ENCODE results near the gene SMG6. TPM values are rescaled to one million over a fixed set of nuclear protein-coding genes. Genes with fewer than 3 reads are reported as not detected.

Gene SMG6
- total RNA-seq, 1 experiment from 2014 or later: 28.6 TPM

- Histone ChIP-seq H3K4me1 (ENCODE audit: insufficient read depth, low read length) (peaks cover 5% of the 10 kb centered on the region; the same call in 1 of the 2 replicates), H3K23me2 (ENCODE audit: insufficient read length, low read depth, low read length, poor library complexity, severe bottlenecking) (peaks cover 3% of the 10 kb centered on the region), H3K9ac (ENCODE audit: extremely low read depth, insufficient read length, low read length) (no peak overlapping the region), H2BK5ac (ENCODE audit: insufficient read length, low read length) (no peak overlapping the region), H4K8ac (replicated peaks; ENCODE audit: insufficient read length, low read depth, low read length) (no peak overlapping the region), H2AK5ac (ENCODE audit: insufficient read length, low read length) (no peak overlapping the region), H2BK20ac (ENCODE audit: low read depth, low read length, poor library complexity, severe bottlenecking) (no peak overlapping the region), H3K18ac (ENCODE audit: insufficient read length, low read depth, low read length) (no peak overlapping the region), H2AFZ (ENCODE audit: low read length) (no peak overlapping the region), H2BK15ac (ENCODE audit: low read depth, low read length) (no peak overlapping the region), H3K23ac (ENCODE audit: insufficient read length, low read depth, low read length) (no peak overlapping the region), H4K91ac (ENCODE audit: insufficient read length, low read depth, low read length) (no peak overlapping the region), H3K27me3 (ENCODE audit: insufficient read depth, low read length) (peaks cover 3% of the 10 kb centered on the region; the same call in 1 of the 2 replicates), H2BK120ac (ENCODE audit: low read depth, low read length, poor library complexity, severe bottlenecking) (no peak overlapping the region), H3K9me3 (ENCODE audit: control insufficient read depth, low read depth, low read length) (no peaks in the 10 kb centered on the region), H3K27ac (ENCODE audit: insufficient read length, low read depth, low read length) (no peak overlapping the region), H3T11ph (ENCODE audit: low read length) (no peak overlapping the region), H2BK12ac (ENCODE audit: insufficient read length, low read depth, low read length) (no peak overlapping the region), H4K5ac (ENCODE audit: insufficient read length, low read depth, low read length) (no peak overlapping the region), H3K56ac (ENCODE audit: insufficient read length, low read depth, low read length) (no peak overlapping the region), H3K79me2 (ENCODE audit: insufficient read depth, low read length) (no peaks in the 10 kb centered on the region), H3K79me1 (ENCODE audit: insufficient read depth, low read depth, low read length, poor library complexity, severe bottlenecking) (no peaks in the 10 kb centered on the region), H4K20me1 (ENCODE audit: control insufficient read depth, insufficient read depth, insufficient read length) (peaks cover 2% of the 10 kb centered on the region), H3K14ac (ENCODE audit: insufficient read depth, low read length) (no peak overlapping the region), H3K4ac (ENCODE audit: low read depth, low read length) (no peak overlapping the region), H3K4me2 (ENCODE audit: insufficient read depth, insufficient read length, low read length) (no peak overlapping the region)
- WGBS (ENCODE audit: extremely low coverage, insufficient read length, low lambda C conversion rate): no CpG with 5 or more reads among the region's 5 CpGs
- H3K27ac Mint-ChIP-seq: peak overlapping the region in 1 of 3 experiments; percentile 14; a peak in 2 of 7 replicates
- H3K4me3 Mint-ChIP-seq: no peak overlapping the region
- no peak for DNase-seq
- H3K4me1 Mint-ChIP-seq: peaks cover 38 to 57% of the 10 kb centered on the region in 2 experiments
- H3K36me3 Mint-ChIP-seq (ENCODE audit: insufficient read depth in 1 of 3, low read depth in 3 of 3): peaks cover 3 to 47% (median 27%) of the 10 kb centered on the region in 3 experiments
- no peaks in the 10 kb centered on the region for H3K9me3 Mint-ChIP-seq
- no peak for TF ChIP-seq CTCF (conservative IDR thresholded peaks at IDR 0.05)
- peaks cover 18% of the 10 kb centered on the region for H3K27me3 Mint-ChIP-seq (ENCODE audit: low read depth)
Observed at GRCh38 chr17:2064147-2064489, 239.5 kb downstream of the SMG6 start.
